Neutrophil (primary cell): ENCODE data around the gene ITPK1.

Experiments used
- H3K27ac ChIP-seq: fragments of 200-600 bp; sonication (generic); 2 replicates; pipeline ENCODE4 v1.5.1; 2016; ENCODE audit warnings: mild to moderate bottlenecking, moderate library complexity
- H3K27me3 ChIP-seq: fragments of 200-600 bp; sonication (generic); 2 replicates; pipeline ENCODE4 v1.6.0; 2016; ENCODE audit warnings: mild to moderate bottlenecking
- H3K36me3 ChIP-seq: fragments of 200-600 bp; sonication (generic); 2 replicates; pipeline ENCODE4 v1.5.1; 2017
- H3K4me1 ChIP-seq, 2 experiments: fragments of 200-600 bp in 1 of 2; sonication (generic) in 1 of 2; 1 replicate in 1 of 2; 2 replicates in 1 of 2; pipeline versions ENCODE4 v1.5.1 to v1.6.1; 2013 to 2016; ENCODE audit warnings: low read depth in 1 of 2, low read length in 1 of 2, mild to moderate bottlenecking in 1 of 2, moderate library complexity in 1 of 2; ENCODE audit not compliant: control insufficient read depth in 1 of 2, insufficient read depth in 1 of 2
- H3K4me3 ChIP-seq, 2 experiments: fragments of 200-600 bp in 1 of 2; sonication (generic) in 1 of 2; 1 replicate in 1 of 2; 2 replicates in 1 of 2; pipeline ENCODE4 v1.5.1; 2013 to 2016; ENCODE audit warnings: low read depth in 1 of 2, low read length in 1 of 2, mild to moderate bottlenecking in 1 of 2, moderate library complexity in 1 of 2
- H3K9me3 ChIP-seq: fragments of 200-600 bp; sonication (generic); 2 replicates; pipeline ENCODE4 v1.5.1; 2016
- CTCF ChIP-seq: fragments of 200-600 bp; sonication (generic); IDR thresholded peaks from 2 replicates; pipeline ENCODE4 v1.5.1; 2016; ENCODE audit warnings: antibody characterized with exemption

ITPK1 gene

GRCh38 chr14:93011141-93011529 lies 104.6 kb downstream of the ITPK1 start:
- peaks cover 5 to 10% of the 10 kb centered on the region in 2 experiments for H3K4me1 ChIP-seq
- H3K9me3 ChIP-seq: no peaks in the 10 kb centered on the region
- no peak overlapping the region for H3K27ac ChIP-seq
- no peaks in the 10 kb centered on the region for H3K27me3 ChIP-seq
- H3K36me3 ChIP-seq: peaks cover 58% of the 10 kb centered on the region
- H3K4me3 ChIP-seq: no peak overlapping the region
- no peak for TF ChIP-seq CTCF

GRCh38 chr14:93010522-93011140 lies 105.1 kb downstream of the ITPK1 start:
- Histone ChIP-seq H3K4me1 (peaks cover 5 to 10% of the 10 kb centered on the region in 2 experiments), H3K27me3 (no peaks in the 10 kb centered on the region), H3K36me3 (peaks cover 53% of the 10 kb centered on the region), H3K9me3 (no peaks in the 10 kb centered on the region), H3K27ac (no peak overlapping the region), H3K4me3 (no peak overlapping the region)
- TF ChIP-seq CTCF: no peak

- no peak overlapping the region for H3K27ac ChIP-seq
- peaks cover 5 to 10% of the 10 kb centered on the region in 2 experiments for H3K4me1 ChIP-seq
- H3K27me3 ChIP-seq: no peaks in the 10 kb centered on the region
- H3K4me3 ChIP-seq: no peak overlapping the region
- H3K9me3 ChIP-seq: no peaks in the 10 kb centered on the region
- no peak for TF ChIP-seq CTCF
- peaks cover 48% of the 10 kb centered on the region for H3K36me3 ChIP-seq
These were observed 105.6 kb downstream of the ITPK1 start for GRCh38 chr14:93010130-93010499.

GRCh38 chr14:93009471-93010129 lies 106.1 kb downstream of the ITPK1 start:
- no peak for TF ChIP-seq CTCF
- Histone ChIP-seq H3K4me3 (no peak overlapping the region), H3K27ac (no peak overlapping the region), H3K4me1 (peaks cover 5 to 10% of the 10 kb centered on the region in 2 experiments), H3K36me3 (peaks cover 46% of the 10 kb centered on the region), H3K27me3 (no peaks in the 10 kb centered on the region), H3K9me3 (no peaks in the 10 kb centered on the region)

- no peak overlapping the region for H3K27ac ChIP-seq
- no peaks in the 10 kb centered on the region for H3K9me3 ChIP-seq
- no peak for TF ChIP-seq CTCF
- no peaks in the 10 kb centered on the region for H3K27me3 ChIP-seq
- no peak overlapping the region for H3K4me3 ChIP-seq
- H3K4me1 ChIP-seq: peaks cover 3 to 7% of the 10 kb centered on the region in 2 experiments
- H3K36me3 ChIP-seq: peaks cover 45% of the 10 kb centered on the region
These were observed 107.3 kb downstream of the ITPK1 start for GRCh38 chr14:93008381-93008780.
